ENCODE data around the gene KLF15.

The KLF15 gene

DNA sequence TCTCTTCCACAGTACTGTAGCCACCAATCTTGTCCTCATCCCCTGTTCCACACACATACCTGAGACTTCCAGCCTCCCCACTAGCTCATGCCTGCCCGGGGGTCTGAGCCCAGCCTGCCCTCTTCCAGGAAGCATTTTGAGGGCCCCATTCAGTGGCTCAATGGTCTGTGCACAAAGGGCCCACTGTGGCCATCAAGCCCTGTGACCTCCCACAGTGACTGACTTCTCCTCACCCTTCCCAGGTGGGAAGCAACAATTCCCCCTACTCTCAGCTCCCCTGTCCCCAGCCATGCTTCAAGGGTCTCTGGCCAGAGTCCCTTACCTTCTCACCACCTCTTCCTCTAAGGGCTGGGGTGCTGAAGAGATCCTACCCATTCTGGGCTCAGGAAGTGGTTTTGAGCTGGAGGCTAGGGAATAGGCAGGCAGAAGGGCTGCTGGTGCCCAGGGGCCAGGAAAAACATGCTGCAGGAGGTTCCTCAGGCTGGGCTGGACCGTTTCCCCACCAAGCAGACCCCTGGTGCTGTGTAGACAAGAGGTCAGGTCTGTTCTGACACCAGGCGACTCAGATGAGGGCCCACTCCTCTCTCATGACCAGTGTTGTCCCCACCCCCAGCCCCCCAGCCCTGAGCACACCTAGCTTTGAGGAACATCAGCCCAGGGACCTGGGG is 3.0 kb upstream of the KLF15 start:
- no peak for DNase-seq

DNA sequence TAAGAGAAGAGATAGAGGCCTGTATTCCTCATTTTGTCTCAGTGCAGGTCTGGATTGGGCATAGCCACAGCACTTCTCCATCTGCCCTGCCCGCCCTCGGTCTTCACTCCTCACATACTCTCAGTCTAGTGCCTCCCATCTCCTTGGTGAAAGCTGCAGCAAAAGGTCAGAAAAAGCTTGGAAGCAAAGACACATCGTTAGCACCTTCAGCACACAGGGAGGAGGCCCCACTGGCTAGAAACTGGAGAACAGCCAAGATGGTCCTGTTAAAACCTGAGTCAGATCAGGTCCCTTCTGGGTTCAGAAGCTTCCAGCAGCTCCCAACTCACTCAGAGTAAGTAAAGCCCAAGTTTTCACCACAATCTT is 1.6 kb upstream of the KLF15 start:
- DNase-seq, result no peak

DNA sequence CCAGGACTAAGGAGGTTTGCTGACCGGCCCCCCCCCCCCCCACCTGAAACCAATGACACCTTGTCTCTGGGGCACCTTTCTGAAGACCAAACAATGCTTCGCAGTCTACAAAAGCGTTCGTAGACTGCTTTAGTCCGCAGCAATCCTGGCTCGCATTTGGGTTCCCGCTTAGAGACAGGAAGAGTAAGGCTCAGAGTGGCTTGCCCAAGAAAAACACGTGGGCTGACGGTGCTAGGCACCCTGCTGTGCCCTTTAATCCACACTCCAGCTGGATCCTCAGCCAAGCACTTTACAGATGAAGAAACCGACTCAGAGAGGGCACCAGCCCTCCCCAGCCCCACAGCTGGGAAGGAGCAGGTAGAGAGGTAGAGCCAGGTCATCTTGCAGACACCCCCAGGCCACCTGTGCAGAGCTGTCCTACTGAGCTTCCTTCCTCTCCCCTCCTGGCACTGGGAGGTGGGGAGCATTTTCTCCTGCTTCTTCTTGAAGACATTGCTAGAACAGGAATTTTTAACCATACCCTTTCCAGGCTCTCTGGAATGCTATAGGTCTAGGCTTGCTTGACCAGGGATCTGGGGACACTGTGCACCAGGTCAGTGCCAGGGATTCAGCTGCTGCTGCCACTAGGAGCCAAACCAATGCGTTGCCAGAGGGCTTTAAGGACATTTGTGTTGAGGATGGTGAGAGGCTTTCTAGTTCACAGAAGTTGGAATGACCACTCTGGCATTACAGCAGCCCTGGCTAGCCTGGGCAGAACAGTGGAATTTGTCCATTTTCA is 1.0 kb upstream of the KLF15 start:
- peak; percentile 8 for DNase-seq

DNA sequence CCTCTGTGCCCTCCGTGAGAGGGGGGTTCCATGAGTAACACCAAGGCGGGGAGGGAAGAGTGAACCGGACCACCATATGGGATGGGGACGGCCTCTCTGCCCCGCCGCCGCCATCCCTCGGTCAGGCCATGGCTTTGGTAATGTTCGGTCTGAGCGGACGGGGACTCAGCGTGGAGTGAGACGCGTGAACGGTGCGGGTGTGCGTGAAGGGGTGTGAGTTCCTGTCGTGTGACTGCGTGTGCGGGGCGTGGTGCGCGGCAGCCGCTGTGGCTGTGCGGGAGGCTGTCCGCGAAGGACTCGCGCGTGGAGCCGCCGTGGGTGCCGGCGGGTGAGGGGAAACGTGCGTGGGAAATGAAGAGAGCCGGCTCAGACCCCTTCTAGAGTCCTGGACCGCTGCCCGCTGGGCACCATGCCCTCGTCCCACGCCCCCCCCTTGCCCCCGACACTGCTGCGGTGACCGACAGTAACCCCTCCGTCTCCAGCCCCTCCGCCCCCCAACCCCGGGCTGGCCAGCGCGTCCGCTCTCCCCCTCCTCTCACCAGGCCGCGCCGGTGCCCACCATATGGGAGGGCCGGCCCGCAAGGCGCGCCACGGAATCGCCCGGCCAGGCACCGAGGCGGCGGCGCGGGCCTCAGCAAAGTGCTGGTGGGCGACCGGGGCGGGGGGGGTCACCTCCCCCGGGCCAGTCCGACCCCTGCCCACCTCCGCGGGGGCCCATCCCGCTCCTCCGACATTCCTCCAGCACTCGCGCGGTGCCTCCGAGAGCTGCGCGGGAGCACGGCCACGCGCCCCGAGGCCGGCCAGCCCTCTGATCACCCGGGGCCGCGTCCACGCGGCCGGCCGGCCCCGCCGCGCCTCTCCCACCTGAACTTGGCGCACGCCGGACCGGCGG is 589 bp downstream of the KLF15 start:
- DNase-seq, result no peak

DNA sequence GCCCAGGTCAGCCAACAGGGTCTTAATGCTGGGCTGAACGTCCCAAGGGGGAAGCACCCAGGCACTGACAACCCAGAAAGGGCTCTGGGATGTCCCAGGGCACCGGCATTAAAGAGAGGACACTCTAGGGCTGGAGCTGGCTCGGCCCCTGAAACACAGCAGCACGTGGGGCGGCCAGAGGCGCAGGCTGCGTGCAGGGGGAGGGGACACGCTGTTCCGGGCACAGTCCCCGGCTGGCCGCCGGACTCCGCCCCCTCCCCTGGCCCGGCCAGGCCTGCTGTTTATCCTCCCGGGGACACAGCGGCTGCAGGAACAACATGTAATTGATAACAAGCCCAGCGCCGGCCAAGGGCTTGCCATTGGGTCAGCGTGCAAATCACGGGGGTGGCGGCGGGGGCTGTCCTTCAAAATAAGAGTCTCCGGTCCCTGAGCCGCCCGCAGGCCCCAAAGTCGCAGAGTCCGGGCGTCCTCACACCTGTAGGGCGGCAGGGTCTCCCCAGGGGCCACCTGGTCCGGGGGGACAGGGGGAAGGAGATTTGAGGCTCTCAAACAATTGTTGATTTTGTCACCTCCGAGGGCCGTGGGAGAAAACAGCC is 1.3 kb downstream of the KLF15 start:
- DNase-seq, result no peak

DNA sequence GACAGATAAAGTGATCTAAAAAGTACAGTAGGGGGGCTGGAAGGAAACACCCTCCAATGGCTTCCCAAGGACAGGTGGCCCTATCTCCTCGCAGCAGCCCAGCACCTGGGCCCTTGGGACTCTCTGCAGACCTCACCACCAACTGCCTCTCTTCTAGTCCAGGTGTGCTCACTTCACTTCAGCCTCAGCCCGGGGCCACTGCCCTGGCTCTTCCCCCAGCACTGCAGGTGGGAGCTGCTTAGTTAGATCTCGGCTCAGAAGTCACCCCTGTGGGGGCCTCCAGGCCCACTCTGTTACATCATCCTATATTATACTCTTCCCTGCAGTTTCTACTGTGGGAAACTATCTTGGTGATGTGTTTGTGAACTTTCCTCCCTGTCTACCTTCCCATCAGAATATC is 2.0 kb downstream of the KLF15 start:
- DNase-seq, result no peak

DNA sequence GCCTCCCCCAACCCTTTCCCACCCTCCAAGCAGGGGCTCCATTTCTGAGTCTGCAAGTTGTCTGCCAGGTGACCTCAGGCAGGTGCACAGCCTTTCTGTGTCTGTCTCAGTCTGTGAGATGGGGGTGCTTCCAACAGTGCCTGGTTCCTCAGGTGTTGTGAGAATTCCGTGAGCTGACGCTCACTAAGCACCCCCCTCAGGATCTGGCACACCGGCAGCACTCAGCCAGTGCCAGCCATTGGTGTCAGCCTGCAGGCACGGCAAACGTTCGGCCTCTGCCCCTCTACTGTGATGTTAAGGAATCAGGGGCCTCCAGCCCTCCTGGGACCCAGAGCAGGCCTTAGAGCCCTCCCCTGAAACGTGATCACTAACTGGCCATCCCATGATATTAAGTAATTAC is 2.4 kb downstream of the KLF15 start:
- DNase-seq, result no peak

DNA sequence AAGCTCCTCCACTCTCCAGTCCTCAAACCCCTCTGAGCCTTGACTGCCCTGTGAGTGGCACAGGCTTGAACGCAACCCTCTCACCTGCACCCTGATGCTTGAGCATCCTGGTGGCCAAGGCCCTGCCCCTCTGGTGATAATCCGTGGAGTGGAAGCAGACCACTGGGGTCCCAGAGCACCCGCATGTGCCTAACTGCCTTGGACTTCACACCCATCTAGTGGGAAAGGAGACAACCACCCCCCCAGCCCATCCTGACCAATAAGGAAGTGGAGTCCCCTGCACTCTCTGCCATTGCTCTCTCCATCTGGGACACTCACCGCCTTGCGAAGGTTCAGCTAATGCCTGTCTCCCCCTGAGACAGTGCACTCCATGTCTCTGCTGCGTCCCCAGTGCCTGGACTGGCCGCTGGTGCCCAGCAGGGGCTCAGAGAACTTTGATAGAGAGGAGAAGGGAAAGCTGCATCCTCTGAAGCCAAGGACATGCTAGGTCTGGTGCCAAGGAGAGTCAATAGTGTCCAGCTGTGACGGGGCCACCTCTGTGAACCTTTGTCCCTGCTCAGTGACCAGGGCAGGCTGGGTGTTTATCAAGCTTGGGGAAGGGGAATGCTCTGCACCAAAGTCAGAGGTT is 3.4 kb downstream of the KLF15 start:
- DNase-seq, result no peak

DNA sequence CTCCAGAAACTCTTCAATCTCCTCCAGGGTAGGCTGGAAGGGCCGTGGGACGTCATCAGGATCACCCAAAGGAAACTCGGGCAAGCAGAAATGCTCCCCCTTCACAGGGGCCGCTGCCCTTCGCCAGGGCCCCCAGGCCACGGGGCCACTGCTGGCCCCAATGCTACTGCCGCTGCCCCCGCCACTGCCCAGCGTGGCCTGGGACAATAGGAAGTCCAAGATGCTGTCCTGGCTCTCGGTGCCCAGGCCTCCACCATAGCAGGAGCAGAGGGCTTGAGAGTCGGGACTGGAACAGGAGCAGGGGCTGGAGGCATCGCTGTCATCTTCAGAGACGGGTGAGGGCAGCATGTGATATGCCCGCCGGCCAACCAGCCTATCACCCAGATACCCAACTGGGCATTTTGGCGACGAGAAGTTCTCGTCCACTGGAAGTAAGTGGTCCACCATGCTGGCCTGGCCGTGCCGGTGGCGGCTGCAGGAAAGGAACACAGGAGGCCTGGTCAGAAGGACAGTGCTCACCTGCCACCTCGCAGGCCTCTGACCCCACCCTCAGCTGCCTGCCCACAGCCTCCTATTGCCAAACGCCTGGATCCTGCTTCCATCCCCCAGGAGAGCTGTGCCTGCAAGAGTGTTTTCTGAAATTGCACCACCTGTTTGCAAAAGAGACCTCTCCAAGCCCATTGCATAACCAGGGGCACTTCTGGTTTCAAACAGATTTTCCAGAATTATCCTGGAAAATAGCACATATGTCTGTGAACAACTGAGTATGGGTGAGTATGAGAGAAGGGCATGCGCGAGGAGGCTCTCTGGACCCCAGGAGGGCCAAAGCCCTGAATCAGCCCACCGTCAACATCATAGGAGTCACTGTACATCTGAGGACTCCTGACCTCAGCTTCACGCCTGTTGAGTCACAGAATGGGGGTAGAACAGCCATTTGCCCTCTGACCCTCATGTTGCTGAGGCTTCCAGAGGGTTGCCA is 4.4 kb downstream of the KLF15 start:
- DNase-seq, result no peak

DNA sequence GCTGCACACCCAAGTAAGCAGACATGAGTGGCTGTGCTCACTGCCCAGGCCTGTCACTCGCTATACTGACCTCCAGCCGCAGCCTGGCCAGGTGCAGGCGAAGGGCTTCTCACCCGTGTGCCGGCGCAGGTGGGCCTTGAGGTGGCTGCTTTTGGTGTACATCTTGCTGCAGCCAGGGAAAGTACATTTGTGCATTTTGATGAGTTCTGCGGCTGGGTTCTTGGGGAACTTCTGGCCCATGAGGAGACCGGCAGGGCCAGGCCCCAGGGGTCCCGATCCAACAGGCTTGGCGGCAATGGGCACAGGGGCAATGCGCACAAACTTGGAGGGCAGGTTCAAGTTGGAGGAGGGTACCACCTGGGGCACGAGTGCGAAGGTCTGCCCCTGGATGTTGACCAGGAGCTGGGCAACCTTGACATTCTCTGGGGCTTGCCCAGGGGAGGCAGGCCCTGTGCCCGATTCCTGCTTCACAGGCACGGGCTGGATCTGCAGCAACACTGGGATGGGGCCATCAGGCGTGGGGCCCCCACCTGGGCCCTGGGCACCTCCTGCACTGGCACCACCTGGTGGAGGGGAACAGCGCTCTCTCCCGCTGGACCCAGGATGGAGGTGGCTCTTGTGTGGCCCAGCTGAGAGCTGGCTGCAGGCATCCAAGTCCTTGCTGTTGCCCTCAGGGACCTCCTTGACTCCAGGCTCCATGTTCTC is 5.3 kb downstream of the KLF15 start:
- no peak for DNase-seq

DNA sequence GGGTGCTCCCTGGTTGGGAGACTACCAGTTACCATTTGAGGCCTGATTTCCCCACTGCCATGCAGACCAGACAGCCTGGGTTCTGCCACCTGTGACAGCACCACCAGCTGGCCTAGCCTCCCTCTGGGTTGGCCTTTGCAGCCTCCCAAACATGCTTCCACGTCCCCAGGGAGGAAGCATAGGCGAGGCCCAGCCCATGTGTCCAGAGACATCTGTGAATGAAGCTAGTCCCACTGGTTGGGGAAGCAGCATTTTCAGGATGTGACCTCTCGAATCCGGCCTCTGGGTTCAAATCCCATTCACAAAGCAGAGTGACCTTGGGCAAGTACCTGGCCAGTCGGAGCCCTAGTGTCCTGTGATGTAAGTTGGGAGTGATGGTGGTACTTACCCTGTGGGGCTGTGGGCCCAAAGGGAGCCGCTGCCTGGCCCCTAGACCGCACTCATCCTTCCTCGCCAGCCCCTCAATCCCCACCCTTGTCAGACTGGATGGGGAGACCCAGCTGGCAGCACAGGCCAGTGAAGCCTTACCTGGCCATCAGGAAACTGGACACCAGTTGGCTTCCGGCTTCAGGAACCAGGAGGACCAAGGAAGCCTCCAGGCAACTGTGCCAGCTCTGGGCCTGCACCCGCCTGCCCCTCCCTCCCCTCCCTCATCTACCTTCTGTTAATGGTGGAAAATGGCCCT is 6.0 kb downstream of the KLF15 start:
- DNase-seq, result no peak

DNA sequence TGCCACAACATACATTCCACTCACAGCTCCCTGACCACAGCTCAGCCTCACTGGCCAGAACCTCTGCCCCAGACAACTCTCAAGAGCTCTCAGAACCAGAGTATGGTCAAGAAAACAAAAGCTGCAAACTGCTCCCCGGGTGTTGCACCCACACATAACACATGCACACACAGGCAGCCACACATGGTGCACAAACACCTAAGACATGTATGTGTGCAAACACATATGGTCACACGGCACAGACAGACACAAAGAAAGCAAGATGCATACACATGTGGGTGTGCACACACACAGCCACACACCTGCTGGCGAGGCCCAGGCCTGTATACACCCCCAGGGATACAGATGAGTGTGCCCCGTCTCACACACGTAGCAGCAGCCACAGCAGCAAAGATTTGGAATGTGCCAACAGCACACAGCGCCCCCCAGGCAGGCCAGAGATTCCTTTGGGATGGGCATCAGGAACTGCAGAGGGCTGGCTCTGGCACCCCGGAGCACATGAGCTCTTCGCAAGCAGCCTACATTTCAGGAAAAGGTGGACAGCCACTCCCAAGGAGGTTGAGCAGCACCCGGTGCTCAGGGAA is 6.6 kb downstream of the KLF15 start:
- DNase-seq, result no peak

DNA sequence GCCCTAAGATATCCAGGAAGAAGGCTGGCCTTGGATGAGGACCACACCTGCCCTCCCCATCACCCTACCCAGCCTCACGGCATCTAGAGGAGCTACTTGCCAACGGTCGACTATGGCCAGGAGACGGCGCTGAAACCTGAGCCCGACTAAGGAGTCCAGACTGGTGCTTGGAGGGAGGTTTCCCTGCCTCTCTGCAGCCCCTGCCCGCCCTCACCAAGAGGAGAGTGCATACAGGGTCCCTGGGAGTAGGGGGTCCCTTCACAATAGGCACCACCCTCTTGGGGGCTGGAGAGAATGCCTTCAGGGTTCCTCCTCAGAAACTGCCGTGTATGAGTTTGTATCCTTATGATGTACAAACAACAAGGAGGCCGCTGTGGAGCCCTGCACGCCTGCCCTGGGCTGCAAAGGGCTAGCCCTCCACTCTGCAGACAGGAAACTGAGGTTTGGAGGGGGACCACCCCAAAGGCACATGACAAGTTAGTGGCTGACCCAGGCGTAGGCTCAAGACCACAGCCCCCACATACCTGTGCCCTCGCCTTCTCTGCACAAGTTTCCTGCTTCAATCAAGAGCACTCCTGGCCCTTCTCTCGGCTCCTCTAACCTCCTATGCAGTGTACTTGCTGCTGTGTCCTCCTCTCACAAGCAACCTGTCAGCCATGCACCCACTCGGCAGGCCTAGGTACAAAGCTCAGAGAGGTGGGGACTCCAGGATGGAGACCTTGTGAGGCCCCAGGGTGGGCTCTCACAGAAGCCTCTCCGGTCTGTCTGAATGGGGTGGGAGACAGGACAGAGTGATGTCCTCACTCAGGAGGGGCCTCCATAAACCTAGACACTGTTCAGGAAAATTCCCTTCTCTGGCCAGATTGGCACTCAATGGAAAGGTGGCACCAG is 7.4 kb downstream of the KLF15 start:
- DNase-seq, result no peak

DNA sequence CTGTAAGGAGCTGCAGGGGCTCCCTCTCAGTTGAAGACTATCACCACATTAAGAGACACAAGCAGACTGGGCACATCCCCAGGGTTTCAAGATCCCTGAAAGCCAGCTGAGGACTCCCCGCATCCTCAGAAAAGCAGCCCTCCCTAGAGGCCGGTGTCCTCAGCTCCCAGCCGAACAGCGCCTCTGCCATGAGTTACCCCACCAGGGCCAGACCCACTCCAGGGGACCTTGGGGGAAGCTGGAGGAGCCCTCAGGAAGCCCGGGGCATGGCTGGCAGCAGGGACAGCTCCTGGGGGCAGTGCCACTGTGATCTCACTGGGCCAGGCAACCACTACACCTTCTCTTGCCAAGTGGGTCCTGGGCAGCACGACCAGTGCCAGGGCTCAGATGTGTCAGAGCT is 8.1 kb downstream of the KLF15 start:
- no peak for DNase-seq

DNA sequence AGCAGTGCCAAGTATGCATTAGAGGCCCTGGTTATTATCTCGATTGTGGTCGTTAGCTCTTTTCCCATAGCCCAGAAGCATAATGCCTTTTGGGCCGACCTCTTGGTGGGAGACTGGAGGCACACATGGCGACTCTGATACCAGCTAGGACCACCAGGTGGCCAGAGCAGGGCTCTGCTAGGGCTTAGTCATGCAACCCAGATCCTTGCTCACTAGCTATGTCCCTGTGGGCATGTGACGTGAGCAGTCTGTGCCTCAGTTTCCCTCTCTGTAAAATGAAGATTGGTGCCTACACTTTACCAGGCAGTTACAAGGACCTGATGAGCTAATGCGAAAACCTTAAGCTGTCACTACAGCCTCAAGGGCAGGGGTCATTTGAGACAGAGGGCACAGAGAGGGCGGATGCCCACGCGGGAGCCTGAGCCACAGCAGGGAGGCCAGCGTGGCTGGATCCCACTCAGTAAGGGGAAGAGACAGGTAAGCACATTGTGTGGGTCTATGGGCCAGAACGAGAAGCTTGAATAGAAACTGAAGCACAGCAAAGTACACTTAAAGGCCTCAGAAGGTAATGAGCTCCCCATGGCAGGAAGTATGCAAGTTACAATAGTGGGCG is 8.8 kb downstream of the KLF15 start:
- DNase-seq, result no peak

DNA sequence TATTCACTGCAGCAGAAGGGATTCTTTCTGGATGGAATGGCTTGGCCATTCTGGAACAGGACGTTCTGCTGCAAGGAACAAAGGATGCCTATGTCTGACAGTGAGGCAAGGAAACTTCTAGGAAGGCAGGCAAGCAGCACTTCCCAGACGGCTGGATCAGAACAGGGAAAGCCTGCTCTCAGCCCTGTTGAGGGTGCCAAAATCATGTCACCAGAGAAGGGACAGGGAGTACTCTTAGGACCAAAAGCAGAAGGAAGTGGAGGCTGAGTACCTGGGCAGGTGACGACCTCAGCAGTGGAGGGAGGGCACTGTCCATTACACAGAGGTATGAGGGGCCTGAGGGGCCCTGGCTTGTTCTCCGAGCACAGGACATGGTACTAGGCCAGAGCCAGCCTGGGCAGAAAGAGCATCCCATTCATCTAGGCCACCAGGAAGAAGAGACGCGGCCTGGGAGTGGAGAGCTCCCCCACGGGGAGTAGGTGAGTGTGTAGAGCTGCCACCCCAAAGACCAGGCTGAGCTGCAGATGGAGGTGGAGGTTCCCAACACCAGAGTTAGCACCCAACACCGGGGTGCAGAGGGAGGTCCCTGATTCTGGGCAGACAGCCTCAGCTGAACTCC is 9.6 kb downstream of the KLF15 start:
- DNase-seq, result no peak

DNA sequence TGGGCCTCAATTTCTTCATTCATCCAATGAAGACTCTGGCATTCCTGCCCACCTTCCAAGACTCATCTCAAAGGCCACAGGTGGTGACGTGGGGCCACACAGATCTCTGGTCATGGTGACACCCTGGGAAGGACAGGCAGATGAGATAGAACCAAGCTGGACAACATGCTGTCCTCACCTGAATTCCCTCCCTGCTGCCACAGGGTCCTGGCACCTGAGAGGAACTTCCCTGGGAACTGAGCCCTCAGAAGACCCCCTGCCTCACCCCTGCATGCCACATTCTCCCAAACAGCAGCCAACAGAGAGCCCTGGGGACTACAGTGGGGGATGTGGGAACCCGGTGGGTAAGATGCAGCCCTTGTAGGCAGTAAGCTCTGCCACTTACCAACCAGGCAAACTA is 10.7 kb downstream of the KLF15 start:
- no peak for DNase-seq

All from NCI-H2171 (cell line).